Smooth muscle cell (in vitro differentiated cells): Measurements from ENCODE around the gene PLB1. TPM values are rescaled to one million over a fixed set of nuclear protein-coding genes. Genes with fewer than 3 reads are reported as not detected.
A peak's percentile ranks its signal among the peaks of the same experiment; 100 is the strongest.

Experiments used
- DNase-seq: peaks from one replicate; lab custom pipeline; 2025; ENCODE audit not compliant: unreplicated experiment; lab: John Stamatoyannopoulos, UW
- H2AFZ ChIP-seq: fragments of 200-600 bp; sonication (generic); 2 replicates; pipeline ENCODE4 v1.6.0; 2016; ENCODE audit warnings: antibody characterized with exemption, low read depth, mild to moderate bottlenecking
- H3F3A ChIP-seq: fragments of 200-600 bp; sonication (generic); 2 replicates; pipeline ENCODE4 v1.6.0; 2017; ENCODE audit warnings: antibody characterized with exemption, low read depth
- H3K27ac ChIP-seq: fragments of 200-600 bp; sonication (generic); 2 replicates; pipeline ENCODE4 v1.5.1; 2016; ENCODE audit warnings: low read depth, mild to moderate bottlenecking
- H3K27me3 ChIP-seq: fragments of 200-600 bp; sonication (generic); 2 replicates; pipeline ENCODE4 v1.6.1; 2016; ENCODE audit warnings: low read depth, mild to moderate bottlenecking
- H3K36me3 ChIP-seq: fragments of 200-600 bp; sonication (generic); 2 replicates; pipeline ENCODE4 v1.5.1; 2016; ENCODE audit warnings: low read depth
- H3K4me1 ChIP-seq: fragments of 200-600 bp; sonication (generic); 2 replicates; pipeline ENCODE4 v1.5.1; 2016; ENCODE audit warnings: low read depth
- H3K4me2 ChIP-seq: fragments of 200-600 bp; sonication (generic); 2 replicates; pipeline ENCODE4 v1.6.0; 2016; ENCODE audit warnings: mild to moderate bottlenecking
- H3K4me3 ChIP-seq: fragments of 200-600 bp; sonication (generic); 2 replicates; pipeline ENCODE4 v1.5.1; 2016; ENCODE audit warnings: mild to moderate bottlenecking
- H3K79me2 ChIP-seq: fragments of 200-600 bp; sonication (generic); 2 replicates; pipeline ENCODE4 v1.6.0; 2016; ENCODE audit warnings: low read depth, mild to moderate bottlenecking
- H3K9ac ChIP-seq: fragments of 200-600 bp; sonication (generic); 2 replicates; pipeline ENCODE4 v1.6.0; 2016; ENCODE audit warnings: low read depth
- H3K9me3 ChIP-seq: fragments of 200-600 bp; sonication (generic); replicated peaks from 2 replicates; pipeline ENCODE4 v1.5.1; 2016; ENCODE audit warnings: low read depth
- H4K20me1 ChIP-seq: fragments of 200-600 bp; sonication (generic); 2 replicates; pipeline ENCODE4 v1.6.0; 2016; ENCODE audit warnings: low read depth
- WGBS: methylation state at CpG from one replicate; pipeline ENCODE4 v1.1.7; 2016; ENCODE audit warnings: low lambda C conversion rate; 5-methylcytosine and 5-hydroxymethylcytosine counted together
- polyA plus RNA-seq: library from polyadenylated mRNA; unstranded; fragments of >200 nt; fragmentation: Nextera tagmentation; extraction: Ambion mirVana; gene quantifications from 2 replicates; pipeline ENCODE4 v1.2.1, GENCODE V29; 2016
- total RNA-seq: library from RNA; depleted of rRNA; stranded (reverse); fragments of >200 nt; gene quantifications from 2 replicates; pipeline ENCODE4 v1.2.3, GENCODE V29; 2014
- TF ChIP-seq, protein P1 (sequence below): fragments of 200-600 bp; sonication (generic); IDR thresholded peaks from 2 replicates; pipeline ENCODE4 v1.5.1; 2017; ENCODE audit warnings: borderline replicate concordance, mild to moderate bottlenecking, antibody characterized with exemption; ENCODE audit not compliant: insufficient read depth, poor library complexity, severe bottlenecking

The PLB1 gene
- total and polyA plus RNA-seq, 2 experiments from 2014 or later, result 0.75 to 8.7 TPM

DNA sequence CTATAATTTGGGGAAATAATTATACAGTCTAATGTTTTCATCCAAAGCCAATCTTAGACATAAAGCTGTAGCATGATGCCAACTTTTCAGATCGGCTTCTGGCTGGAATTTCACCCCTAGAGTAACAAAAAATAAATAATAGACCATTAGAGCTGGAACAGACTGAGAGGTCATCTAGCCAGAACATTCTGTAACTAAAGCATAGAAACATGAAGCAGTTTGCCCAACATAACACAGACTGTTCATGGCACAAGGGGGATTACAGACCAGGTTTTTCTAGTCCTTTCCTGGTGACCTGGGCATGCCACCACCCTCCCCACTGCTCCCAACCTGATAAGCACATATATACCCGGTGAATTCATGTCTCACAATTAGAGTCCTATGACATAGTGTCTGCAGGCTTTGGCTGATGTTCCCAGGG lies 139.3 kb downstream of the PLB1 start:
- H3K79me2 ChIP-seq, result no peaks in the 10 kb centered on the region
- H3K27me3 ChIP-seq, result no peaks in the 10 kb centered on the region
- H3K4me2 ChIP-seq, result no peak overlapping the region
- 82% methylated on average over 2 of the region's 2 CpGs for WGBS
- no peak overlapping the region for H3K27ac ChIP-seq
- no peaks in the 10 kb centered on the region for H4K20me1 ChIP-seq
- no peak for DNase-seq
- no peak overlapping the region for H2AFZ ChIP-seq
- no peaks in the 10 kb centered on the region for H3F3A ChIP-seq
- no peaks in the 10 kb centered on the region for H3K36me3 ChIP-seq
- no peak overlapping the region for H3K4me3 ChIP-seq
- no peak overlapping the region for H3K9ac ChIP-seq
- peaks cover 3% of the 10 kb centered on the region for H3K4me1 ChIP-seq
- H3K9me3 ChIP-seq, result no peaks in the 10 kb centered on the region
- TF ChIP-seq, protein P1, sequence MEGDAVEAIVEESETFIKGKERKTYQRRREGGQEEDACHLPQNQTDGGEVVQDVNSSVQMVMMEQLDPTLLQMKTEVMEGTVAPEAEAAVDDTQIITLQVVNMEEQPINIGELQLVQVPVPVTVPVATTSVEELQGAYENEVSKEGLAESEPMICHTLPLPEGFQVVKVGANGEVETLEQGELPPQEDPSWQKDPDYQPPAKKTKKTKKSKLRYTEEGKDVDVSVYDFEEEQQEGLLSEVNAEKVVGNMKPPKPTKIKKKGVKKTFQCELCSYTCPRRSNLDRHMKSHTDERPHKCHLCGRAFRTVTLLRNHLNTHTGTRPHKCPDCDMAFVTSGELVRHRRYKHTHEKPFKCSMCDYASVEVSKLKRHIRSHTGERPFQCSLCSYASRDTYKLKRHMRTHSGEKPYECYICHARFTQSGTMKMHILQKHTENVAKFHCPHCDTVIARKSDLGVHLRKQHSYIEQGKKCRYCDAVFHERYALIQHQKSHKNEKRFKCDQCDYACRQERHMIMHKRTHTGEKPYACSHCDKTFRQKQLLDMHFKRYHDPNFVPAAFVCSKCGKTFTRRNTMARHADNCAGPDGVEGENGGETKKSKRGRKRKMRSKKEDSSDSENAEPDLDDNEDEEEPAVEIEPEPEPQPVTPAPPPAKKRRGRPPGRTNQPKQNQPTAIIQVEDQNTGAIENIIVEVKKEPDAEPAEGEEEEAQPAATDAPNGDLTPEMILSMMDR, result no peak

DNA sequence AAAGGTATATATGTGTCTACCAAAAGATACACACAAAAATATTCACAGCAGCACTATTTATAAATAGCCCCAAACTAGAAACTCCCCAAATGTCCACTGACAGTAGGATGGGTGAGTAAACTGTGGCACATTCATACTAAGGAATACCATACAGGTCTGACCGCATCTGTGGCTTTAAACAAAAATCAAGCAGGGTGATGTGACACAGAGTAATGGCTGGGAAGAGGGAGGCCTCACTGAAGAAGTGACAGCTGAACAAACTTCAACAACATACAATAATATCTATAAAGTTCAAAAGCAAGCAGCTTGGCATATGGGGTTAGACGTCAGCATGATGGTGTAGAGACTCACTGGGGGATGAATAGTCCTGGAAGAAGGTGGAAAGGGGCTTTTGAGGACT lies 140.6 kb downstream of the PLB1 start:
- peak overlapping the region; percentile 2 for H3K27ac ChIP-seq
- no peaks in the 10 kb centered on the region for H3K79me2 ChIP-seq
- H4K20me1 ChIP-seq, result no peaks in the 10 kb centered on the region
- H3K9ac ChIP-seq, result no peak overlapping the region
- no peaks in the 10 kb centered on the region for H3K27me3 ChIP-seq
- DNase-seq, result no peak
- H3F3A ChIP-seq, result no peaks in the 10 kb centered on the region
- no peak overlapping the region for H3K4me3 ChIP-seq
- H3K4me1 ChIP-seq, result peaks cover 3% of the 10 kb centered on the region
- no peaks in the 10 kb centered on the region for H3K9me3 ChIP-seq
- no peak overlapping the region for H3K4me2 ChIP-seq
- H2AFZ ChIP-seq, result no peak overlapping the region
- 94% methylated on average over 2 of the region's 2 CpGs for WGBS
- TF ChIP-seq, protein P1, result no peak
- H3K36me3 ChIP-seq, result no peaks in the 10 kb centered on the region

GRCh38 chr2:28637066-28638047 lies 141.5 kb downstream of the PLB1 start:
- TF ChIP-seq, protein P1, result no peak
- Histone ChIP-seq H4K20me1 (no peaks in the 10 kb centered on the region), H2AFZ (no peak overlapping the region), H3K4me3 (no peak overlapping the region), H3K9me3 (no peaks in the 10 kb centered on the region), H3K9ac (no peak overlapping the region), H3K4me1 (peaks cover 3% of the 10 kb centered on the region), H3K4me2 (no peak overlapping the region), H3K36me3 (no peaks in the 10 kb centered on the region), H3K27me3 (no peaks in the 10 kb centered on the region), H3F3A (no peaks in the 10 kb centered on the region), H3K79me2 (no peaks in the 10 kb centered on the region), H3K27ac (no peak overlapping the region)
- 87% methylated on average over 12 of the region's 12 CpGs for WGBS
- no peak for DNase-seq

DNA sequence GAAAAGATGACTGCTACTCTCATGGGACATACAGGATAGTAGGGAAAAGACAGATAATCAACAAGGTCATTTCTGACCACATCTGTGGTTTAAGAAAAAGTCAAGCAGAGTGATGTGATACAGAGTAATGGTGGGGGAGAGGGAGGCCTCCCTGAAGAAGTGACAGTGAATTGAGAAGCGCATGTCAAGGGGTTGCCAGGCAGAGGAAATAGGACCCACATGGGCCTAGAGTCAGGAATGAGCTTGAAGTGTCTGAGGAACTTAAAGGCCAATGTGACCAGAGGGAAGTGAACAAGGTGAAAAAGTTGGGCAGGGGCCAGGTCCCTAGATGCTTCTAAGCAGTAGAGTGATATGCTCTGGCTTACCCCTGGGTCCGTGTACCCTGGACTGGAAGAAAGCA lies 142.2 kb downstream of the PLB1 start:
- Histone ChIP-seq H3K4me2 (no peak overlapping the region), H3K4me3 (no peak overlapping the region), H3K27ac (no peak overlapping the region), H3K9me3 (no peaks in the 10 kb centered on the region), H3K27me3 (no peaks in the 10 kb centered on the region), H3K4me1 (peaks cover 3% of the 10 kb centered on the region), H2AFZ (no peak overlapping the region), H4K20me1 (no peaks in the 10 kb centered on the region), H3K36me3 (no peaks in the 10 kb centered on the region), H3K9ac (no peak overlapping the region), H3F3A (no peaks in the 10 kb centered on the region), H3K79me2 (no peaks in the 10 kb centered on the region)
- WGBS, result 87% methylated on average over 2 of the region's 2 CpGs
- no peak for DNase-seq
- TF ChIP-seq, protein P1, result no peak
